ENCODE results near the gene CHCHD5.

GRCh38 chr2:112580084-112580483 is 4.3 kb upstream of the CHCHD5 start:
- TF ChIP-seq, protein P1, sequence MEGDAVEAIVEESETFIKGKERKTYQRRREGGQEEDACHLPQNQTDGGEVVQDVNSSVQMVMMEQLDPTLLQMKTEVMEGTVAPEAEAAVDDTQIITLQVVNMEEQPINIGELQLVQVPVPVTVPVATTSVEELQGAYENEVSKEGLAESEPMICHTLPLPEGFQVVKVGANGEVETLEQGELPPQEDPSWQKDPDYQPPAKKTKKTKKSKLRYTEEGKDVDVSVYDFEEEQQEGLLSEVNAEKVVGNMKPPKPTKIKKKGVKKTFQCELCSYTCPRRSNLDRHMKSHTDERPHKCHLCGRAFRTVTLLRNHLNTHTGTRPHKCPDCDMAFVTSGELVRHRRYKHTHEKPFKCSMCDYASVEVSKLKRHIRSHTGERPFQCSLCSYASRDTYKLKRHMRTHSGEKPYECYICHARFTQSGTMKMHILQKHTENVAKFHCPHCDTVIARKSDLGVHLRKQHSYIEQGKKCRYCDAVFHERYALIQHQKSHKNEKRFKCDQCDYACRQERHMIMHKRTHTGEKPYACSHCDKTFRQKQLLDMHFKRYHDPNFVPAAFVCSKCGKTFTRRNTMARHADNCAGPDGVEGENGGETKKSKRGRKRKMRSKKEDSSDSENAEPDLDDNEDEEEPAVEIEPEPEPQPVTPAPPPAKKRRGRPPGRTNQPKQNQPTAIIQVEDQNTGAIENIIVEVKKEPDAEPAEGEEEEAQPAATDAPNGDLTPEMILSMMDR (IDR thresholded peaks at IDR 0.05; ENCODE audit: control extremely low read depth in 1 of 3, insufficient read depth in 1 of 3, low read depth in 1 of 3, low read length in 3 of 3): no peak
- no peak for TF ChIP-seq HDAC2 (IDR thresholded peaks at IDR 0.05; ENCODE audit: borderline replicate concordance in 1 of 2, low read depth in 2 of 2, low read length in 2 of 2)
- TF ChIP-seq EZH2 (IDR thresholded peaks at IDR 0.05; ENCODE audit: low read depth, low read length, severe bottlenecking): no peak
- no peak for TF ChIP-seq SRF (IDR thresholded peaks at IDR 0.05; ENCODE audit: low read depth, low read length)
- no peak for TF ChIP-seq CEBPB (IDR thresholded peaks at IDR 0.05; ENCODE audit: low read depth, low read length)
- no peak for TF ChIP-seq USF2 (IDR thresholded peaks at IDR 0.05; ENCODE audit: low read length)
- no peak for TF ChIP-seq POLR2A (IDR thresholded peaks at IDR 0.05; ENCODE audit: control extremely low read depth in 1 of 2, low read depth in 2 of 2, low read length in 2 of 2)
- TF ChIP-seq YY1 (IDR thresholded peaks at IDR 0.05; ENCODE audit: low read depth, low read length): no peak

All from H1 (cell line).